HCT116 (cell line): ENCODE measurements around the gene PBX3.

Experiments used
- CEBPB ChIP-seq: IDR thresholded peaks from 2 replicates; pipeline ENCODE4 v1.6.1; 2012; ENCODE audit warnings: low read depth
- CTCF ChIP-seq, 3 experiments: fragments of 200-600 bp in 1 of 3; sonication (generic) in 1 of 3; IDR thresholded peaks in 2 of 3; conservative IDR thresholded peaks in 1 of 3; 2 replicates each; pipeline ENCODE4 v1.5.1; 2012 to 2017; ENCODE audit warnings: low read depth in 2 of 3, low read length in 2 of 3, antibody characterized with exemption in 1 of 3, borderline replicate concordance in 1 of 3, control low read depth in 1 of 3, mild to moderate bottlenecking in 1 of 3, mixed read lengths in 1 of 3, mixed run types in 1 of 3, moderate library complexity in 1 of 3; ENCODE audit not compliant: insufficient read depth in 1 of 3
- EZH2 ChIP-seq: fragments of 200-600 bp; sonication (generic); IDR thresholded peaks from 2 replicates; pipeline ENCODE4 v1.6.1; 2017; ENCODE audit warnings: antibody characterized with exemption, mixed run types
- JUND ChIP-seq: IDR thresholded peaks from 2 replicates; pipeline ENCODE4 v1.6.1; 2012
- MAX ChIP-seq: IDR thresholded peaks from 2 replicates; pipeline ENCODE4 v1.6.1; 2012
- POLR2A ChIP-seq: IDR thresholded peaks from 2 replicates; pipeline ENCODE4 v1.7.0; 2011; ENCODE audit warnings: borderline replicate concordance; ENCODE audit not compliant: insufficient read depth, insufficient read length; ENCODE audit errors: extremely low read depth
- POLR2AphosphoS5 ChIP-seq: IDR thresholded peaks from 2 replicates; pipeline ENCODE4 v1.6.1; 2011; ENCODE audit warnings: mild to moderate bottlenecking, low read depth, low read length, moderate library complexity
- RAD21 ChIP-seq: IDR thresholded peaks from 2 replicates; pipeline ENCODE4 v1.6.1; 2012; ENCODE audit warnings: low read depth, mild to moderate bottlenecking
- SP1 ChIP-seq: IDR thresholded peaks from 2 replicates; pipeline ENCODE4 v1.6.1; 2012; ENCODE audit warnings: low read depth
- SRF ChIP-seq: IDR thresholded peaks from 2 replicates; pipeline ENCODE4 v1.6.1; 2012; ENCODE audit warnings: low read depth
- ZBTB33 ChIP-seq: IDR thresholded peaks from 2 replicates; pipeline ENCODE4 v1.6.1; 2011; ENCODE audit warnings: mild to moderate bottlenecking, low read length, moderate library complexity; ENCODE audit not compliant: insufficient replicate concordance; ENCODE audit errors: extremely low read depth
- ZNF274 ChIP-seq: fragments of 200-500 bp; sonication (Bioruptor generic); IDR thresholded peaks from 2 replicates; pipeline ENCODE4 v1.6.1; 2014; ENCODE audit warnings: mild to moderate bottlenecking, low read depth, low read length, inconsistent platforms

- TF ChIP-seq CTCF (IDR thresholded peaks at IDR 0.05 in 2 of 3, conservative IDR thresholded peaks at IDR 0.05 in 1 of 3; ENCODE audit: borderline replicate concordance in 1 of 3, insufficient read depth in 1 of 3, low read depth in 2 of 3, low read length in 2 of 3) (no peak), ZNF274 (no peak), EZH2 (no peak), RAD21 (no peak), POLR2AphosphoS5 (no peak), CEBPB (no peak), MAX (no peak), SRF (no peak), JUND (no peak), ZBTB33 (no peak), POLR2A (no peak), SP1 (no peak)
These were observed 131.0 kb downstream of the PBX3 start for GRCh38 chr9:125878164-125878631.
